ENCODE results near the gene ARFGAP1. TPM values are rescaled to one million over a fixed set of nuclear protein-coding genes. Genes with fewer than 3 reads are reported as not detected.
A peak's percentile ranks its signal among the peaks of the same experiment; 100 is the strongest.

Gene ARFGAP1
- total RNA-seq, 1 donor from 2014 or later, result 45.3 TPM

DNA sequence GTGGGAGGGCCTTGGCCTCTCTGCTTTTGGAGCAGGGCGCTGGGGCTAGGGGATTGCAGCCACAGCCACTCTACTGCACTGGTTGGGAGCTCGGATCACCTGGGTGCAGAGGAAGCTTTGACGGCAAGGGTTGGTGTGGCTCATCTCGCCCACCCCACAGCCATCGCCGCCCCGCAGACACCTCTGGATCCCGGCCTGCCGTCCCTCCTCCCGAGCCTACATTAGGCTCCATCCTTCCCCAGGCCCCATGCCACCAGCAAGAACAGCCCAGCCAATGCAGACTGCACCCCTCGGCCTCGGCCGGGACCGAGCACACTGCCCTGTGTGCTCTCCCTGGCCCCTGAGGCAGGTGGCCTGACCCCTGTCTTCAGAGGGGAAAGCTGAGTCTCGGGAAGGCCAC, 12.1 kb upstream of the ARFGAP1 start:
- no peak for DNase-seq

DNA sequence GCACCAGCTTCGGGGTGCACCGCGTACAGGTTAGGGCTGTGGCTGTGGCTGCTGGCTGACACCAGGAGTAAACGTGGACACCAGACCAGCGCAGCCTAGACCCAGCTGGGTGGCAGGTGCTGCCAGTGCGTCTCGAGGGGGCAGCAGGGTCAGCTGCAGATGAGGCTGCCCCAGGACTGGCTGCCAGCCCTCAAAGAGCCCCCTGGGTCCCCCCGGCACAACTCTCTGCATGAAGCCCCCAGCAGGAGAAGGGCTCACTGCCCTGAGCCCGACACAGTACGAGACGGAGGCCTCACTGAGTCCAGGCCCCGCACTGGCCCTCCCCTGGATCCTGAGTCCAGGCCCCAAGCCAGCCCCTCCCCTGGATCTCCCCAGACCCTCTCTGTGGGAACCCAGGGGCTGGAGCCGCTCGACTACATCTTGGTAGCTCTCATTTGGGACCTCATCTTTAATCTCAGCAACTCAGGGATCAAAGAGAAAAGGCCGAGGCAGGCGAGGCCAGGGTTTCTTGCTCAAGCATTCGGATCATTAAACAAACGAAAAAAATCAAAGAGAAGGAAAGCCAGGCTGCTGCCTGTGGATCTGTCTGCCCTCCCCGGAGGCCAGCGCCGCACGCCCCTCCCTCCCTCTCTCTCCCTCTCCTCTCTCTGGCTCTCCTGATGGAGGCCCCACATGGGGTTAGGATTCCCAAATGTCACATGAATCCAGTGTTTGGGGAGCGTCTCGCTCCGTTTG, 11.4 kb upstream of the ARFGAP1 start:
- peak; percentile 24 for DNase-seq

- no peak for DNase-seq
Measured at GRCh38 chr20:63261795-63262528, 10.7 kb upstream of the ARFGAP1 start.

DNA sequence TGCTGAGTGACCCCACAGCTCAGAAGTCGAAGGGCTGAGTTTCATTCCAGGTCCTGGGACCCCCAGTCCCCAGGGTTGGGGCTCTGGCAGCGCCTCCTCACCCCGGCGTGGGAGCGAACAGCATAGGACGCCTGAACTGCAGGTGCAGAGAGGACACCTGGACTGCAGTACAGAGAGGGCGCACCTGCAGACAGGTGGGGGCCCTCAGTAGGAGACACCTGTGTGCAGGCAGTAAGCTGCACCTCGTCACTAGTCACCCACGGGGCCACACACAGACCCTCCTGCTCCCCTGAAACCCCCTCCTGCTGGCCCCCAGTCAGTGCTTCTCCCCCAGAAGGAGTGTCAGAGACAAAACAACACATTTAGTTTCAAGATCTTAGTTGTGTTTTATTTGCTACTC, 9.8 kb upstream of the ARFGAP1 start:
- no peak for DNase-seq

- DNase-seq, result no peak
Measured at GRCh38 chr20:63264000-63264399, 8.6 kb upstream of the ARFGAP1 start.

- DNase-seq, result no peak
Measured at GRCh38 chr20:63264519-63264918, 8.1 kb upstream of the ARFGAP1 start.

GRCh38 chr20:63265891-63266515, 6.6 kb upstream of the ARFGAP1 start:
- DNase-seq, result peak; percentile 66

- no peak for DNase-seq
Measured at GRCh38 chr20:63267691-63268090, 4.9 kb upstream of the ARFGAP1 start.

GRCh38 chr20:63268256-63268655, 4.4 kb upstream of the ARFGAP1 start:
- no peak for DNase-seq

GRCh38 chr20:63268671-63269439, 3.8 kb upstream of the ARFGAP1 start:
- no peak for DNase-seq

GRCh38 chr20:63269724-63270123, 2.9 kb upstream of the ARFGAP1 start:
- no peak for DNase-seq

GRCh38 chr20:63270606-63271325, 1.8 kb upstream of the ARFGAP1 start:
- no peak for DNase-seq

DNA sequence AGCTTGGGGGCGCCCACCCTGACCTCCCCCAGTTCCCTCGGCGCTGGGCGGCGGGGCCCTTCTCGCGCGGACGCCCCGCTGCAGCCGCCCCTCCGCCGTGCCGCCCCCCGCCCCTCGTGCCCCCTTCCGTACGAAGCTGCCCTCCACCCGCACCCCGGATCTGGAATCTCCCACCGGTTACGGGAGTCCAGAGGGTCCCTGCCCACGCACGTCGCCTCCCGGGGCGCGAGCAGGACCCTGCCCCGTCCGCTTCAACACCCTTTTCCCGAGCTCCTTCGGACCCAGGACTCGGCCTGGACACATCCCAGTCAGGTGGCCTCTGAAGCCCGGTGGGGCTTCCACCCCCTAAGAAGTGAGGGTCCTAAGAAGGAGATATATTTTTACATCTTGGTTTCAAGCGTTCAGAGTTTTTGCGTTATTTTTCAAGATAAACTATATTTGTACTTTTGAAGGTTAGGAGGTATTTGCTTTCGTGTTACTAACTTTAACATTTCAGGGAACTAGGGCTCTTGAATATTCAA, 506 bp downstream of the ARFGAP1 start:
- no peak for DNase-seq

- no peak for DNase-seq
Measured at GRCh38 chr20:63273635-63274380, 1.2 kb downstream of the ARFGAP1 start.

- DNase-seq, result no peak
Measured at GRCh38 chr20:63274381-63275228, 2.0 kb downstream of the ARFGAP1 start.

- DNase-seq, result no peak
Measured at GRCh38 chr20:63275825-63276224, 3.2 kb downstream of the ARFGAP1 start.

GRCh38 chr20:63276956-63277355, 4.3 kb downstream of the ARFGAP1 start:
- DNase-seq, result no peak

DNA sequence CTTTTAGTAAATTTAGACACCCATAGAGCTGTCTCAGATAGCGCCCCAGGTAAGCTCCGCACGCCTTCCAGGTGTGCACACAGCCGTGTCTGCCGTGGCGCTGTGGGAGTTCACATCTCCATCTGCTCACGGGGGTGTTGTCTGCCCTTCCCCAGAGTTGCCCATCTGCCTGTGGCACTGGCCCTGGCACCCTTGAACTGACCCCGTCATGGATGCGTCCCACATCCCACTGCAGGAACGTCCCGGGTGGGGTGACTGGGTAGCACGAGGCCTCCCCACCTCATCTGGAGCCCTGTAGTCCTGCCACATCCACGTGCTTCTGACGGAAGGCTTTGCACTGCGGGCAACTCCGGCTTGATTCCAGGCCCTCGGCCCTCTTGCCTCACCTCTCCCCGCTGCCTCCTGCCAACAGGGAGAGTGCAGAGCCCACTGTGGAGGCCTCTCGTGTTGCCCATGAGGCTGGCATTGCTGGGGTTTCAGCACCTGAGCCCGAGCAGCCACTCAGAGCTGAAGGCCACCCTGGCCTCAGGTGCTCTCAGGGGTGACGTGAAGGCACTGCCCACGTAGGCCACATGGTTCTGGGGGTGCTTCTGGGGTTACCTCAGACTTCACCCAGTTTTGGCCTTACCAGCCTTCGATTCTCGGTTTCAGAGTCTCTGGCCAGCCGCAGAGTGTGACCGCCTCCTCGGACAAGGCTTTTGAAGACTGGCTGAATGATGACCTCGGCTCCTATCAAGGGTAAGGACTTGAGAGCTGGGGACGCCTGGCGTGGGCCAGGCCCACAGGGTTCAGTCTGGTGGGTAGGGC, 5.1 kb downstream of the ARFGAP1 start:
- DNase-seq, result no peak

- DNase-seq, result no peak
Measured at GRCh38 chr20:63278661-63279060, 6.0 kb downstream of the ARFGAP1 start.
